ENCODE measurements around the gene ALDH9A1. TPM values are rescaled to one million over a fixed set of nuclear protein-coding genes. Genes with fewer than 3 reads are reported as not detected.
"Not testable (repeated sequence)": the region's sequence is repeated elsewhere in the genome, so short reads cannot be mapped to it uniquely, and the experiment has no call there.

The ALDH9A1 gene
- total and polyA plus RNA-seq, 2 of the 4 experiments (the other 2 are of a cell fraction) = 43.5 to 43.7 TPM

DNA sequence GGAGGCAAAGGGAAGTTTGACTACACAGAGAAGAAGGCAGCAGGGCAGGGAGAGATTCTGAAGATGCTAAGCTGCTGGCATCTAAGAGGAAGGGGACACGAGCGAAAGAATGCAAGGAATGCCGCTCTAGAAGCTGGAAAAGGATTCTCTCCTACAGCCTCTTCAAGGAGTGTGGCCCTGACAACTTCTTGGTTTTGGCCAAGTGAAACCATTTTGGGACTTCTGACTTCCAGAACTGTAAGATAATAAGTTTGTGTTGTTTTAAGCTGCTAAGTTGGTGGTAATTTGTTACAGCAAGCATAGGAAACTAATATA, 38.8 kb downstream of the ALDH9A1 start:
- Histone ChIP-seq H4K20me1 (ENCODE audit: insufficient read depth, low read length) (no peaks in the 10 kb centered on the region), H2AK9ac (replicated peaks; ENCODE audit: low read depth, low read length, poor library complexity) (no peak overlapping the region), H3K56ac (ENCODE audit: extremely low read depth, insufficient read depth, low read length) (no peak overlapping the region), H3K79me1 (ENCODE audit: low read depth in 1 of 2, low read length in 2 of 2) (peaks cover 0 to 4% of the 10 kb centered on the region in 2 experiments; a peak in 1 of 4 replicates), H2AFZ (replicated peaks; ENCODE audit: low read length, poor library complexity) (no peak overlapping the region), H3K14ac (replicated peaks; ENCODE audit: low read depth, low read length) (no peak overlapping the region), H2AK5ac (ENCODE audit: low read depth, low read length) (no peak overlapping the region), H3K9ac (ENCODE audit: low read depth, low read length) (no peak overlapping the region), H3K9me1 (ENCODE audit: insufficient read depth, low read length) (peaks cover 2% of the 10 kb centered on the region), H3K9me3 (ENCODE audit: control insufficient read depth, insufficient read depth, low read length) (no peaks in the 10 kb centered on the region), H3K27ac (ENCODE audit: insufficient read depth, low read length) (no peak overlapping the region), H3K4me3 (ENCODE audit: insufficient read depth, low read depth, low read length) (no peak overlapping the region), H2BK120ac (ENCODE audit: low read depth, low read length) (no peak overlapping the region), H2BK20ac (ENCODE audit: low read depth, low read length) (no peak overlapping the region), H3K27me3 (ENCODE audit: control insufficient read depth, insufficient read depth, low read length) (no peaks in the 10 kb centered on the region), H2BK15ac (ENCODE audit: low read depth, low read length) (no peak overlapping the region), H4K5ac (ENCODE audit: low read depth, low read length) (no peak overlapping the region), H3K4me2 (ENCODE audit: low read depth, low read length) (no peak overlapping the region), H4K8ac (ENCODE audit: low read depth in 2 of 2, low read length in 2 of 2) (no peak overlapping the region), H3K23ac (ENCODE audit: low read depth, low read length) (no peak overlapping the region), H3K36me3 (ENCODE audit: control insufficient read depth, insufficient read depth, low read length) (peaks cover 38% of the 10 kb centered on the region), H3K4me1 (ENCODE audit: control insufficient read depth, insufficient read depth, low read length) (no peaks in the 10 kb centered on the region), H2BK5ac (ENCODE audit: low read depth, low read length, poor library complexity, severe bottlenecking) (no peak overlapping the region), H4K91ac (ENCODE audit: insufficient read depth, low read depth, low read length) (no peak overlapping the region), H3K18ac (ENCODE audit: low read depth, low read length) (no peak overlapping the region), H3K4ac (ENCODE audit: low read depth, low read length) (no peak overlapping the region)
- dilution Hi-C loops (cut with HindIII; ENCODE audit: low sequenced_read_pairs, unreplicated experiment) (no loop called here), intact Hi-C loops (cut with micrococcal nuclease) (no loop called here), in situ Hi-C loops (cut with MboI; ENCODE audit: low sequenced_read_pairs) (no loop called here)
- WGBS, 2 experiments (ENCODE audit: extremely low coverage in 2 of 2, insufficient read length in 1 of 2) = no CpG with 5 or more reads among the region's 3 CpGs
- ChIA-PET POLR2A (ENCODE audit: unreplicated experiment) (no interaction called here), CTCF (no interaction called here)
- no peak for DNase-seq
- peak; percentile 38 for ATAC-seq (ENCODE audit: low read depth)
- BruUV-seq (replicated peaks) = no TSS peak
- TF ChIP-seq MAFK (IDR thresholded peaks at IDR 0.05; ENCODE audit: low read depth, low read length) (no peak), CEBPB (IDR thresholded peaks at IDR 0.05; ENCODE audit: low read depth, low read length) (no peak), RFX5 (IDR thresholded peaks at IDR 0.05; ENCODE audit: low read depth, low read length) (no peak), BHLHE40 (IDR thresholded peaks at IDR 0.05; ENCODE audit: low read depth, low read length) (no peak)
- TF ChIP-seq, protein P1, sequence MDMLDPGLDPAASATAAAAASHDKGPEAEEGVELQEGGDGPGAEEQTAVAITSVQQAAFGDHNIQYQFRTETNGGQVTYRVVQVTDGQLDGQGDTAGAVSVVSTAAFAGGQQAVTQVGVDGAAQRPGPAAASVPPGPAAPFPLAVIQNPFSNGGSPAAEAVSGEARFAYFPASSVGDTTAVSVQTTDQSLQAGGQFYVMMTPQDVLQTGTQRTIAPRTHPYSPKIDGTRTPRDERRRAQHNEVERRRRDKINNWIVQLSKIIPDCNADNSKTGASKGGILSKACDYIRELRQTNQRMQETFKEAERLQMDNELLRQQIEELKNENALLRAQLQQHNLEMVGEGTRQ (IDR thresholded peaks at IDR 0.05; ENCODE audit: low read depth, low read length) = no peak

DNA sequence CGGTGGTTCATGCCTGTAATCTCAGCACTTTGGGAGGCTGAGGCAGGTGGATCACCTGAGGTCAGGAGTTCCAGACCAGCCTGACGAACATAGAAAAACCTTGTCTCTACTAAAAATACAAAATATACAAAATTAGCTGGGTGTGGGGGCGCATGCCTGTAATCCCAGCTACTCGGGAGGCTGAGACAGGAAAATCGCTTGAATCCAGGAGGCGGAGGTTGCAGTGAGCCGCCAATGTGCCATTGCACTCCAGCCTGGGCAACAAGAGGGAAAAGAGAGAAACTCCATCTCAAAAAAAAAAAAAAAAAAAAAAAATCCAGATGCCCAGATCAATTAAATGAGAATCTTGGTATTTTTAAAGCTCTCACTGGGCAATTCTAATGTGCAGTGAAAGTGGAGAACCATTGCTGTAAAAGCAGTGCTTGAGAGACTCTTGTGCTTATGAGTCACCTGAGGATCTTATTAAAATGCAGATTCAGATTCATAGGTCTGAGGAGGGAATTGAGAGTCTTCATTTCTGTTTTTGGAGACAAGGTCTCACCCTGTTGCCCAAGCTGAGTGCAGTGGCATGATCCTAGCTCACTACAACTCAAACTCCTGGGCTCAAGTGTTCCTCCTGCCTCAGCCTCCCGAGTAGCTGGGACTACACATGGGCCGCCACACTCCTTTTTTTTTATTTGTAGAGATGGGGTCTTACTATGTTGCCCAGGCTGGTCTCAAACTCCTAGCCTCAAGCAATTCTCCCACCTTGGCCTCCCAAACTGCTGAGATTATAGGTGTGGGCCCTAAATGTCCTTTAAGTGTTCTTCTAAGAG, 39.4 kb downstream of the ALDH9A1 start:
- H3K18ac ChIP-seq (ENCODE audit: low read depth, low read length); ATAC-seq (ENCODE audit: low read depth); H3K23ac ChIP-seq (ENCODE audit: low read depth, low read length); H2BK15ac ChIP-seq (ENCODE audit: low read depth, low read length); H2BK5ac ChIP-seq (ENCODE audit: low read depth, low read length, poor library complexity, severe bottlenecking); H3K9ac ChIP-seq (ENCODE audit: low read depth, low read length); H3K14ac ChIP-seq (replicated peaks; ENCODE audit: low read depth, low read length); H4K5ac ChIP-seq (ENCODE audit: low read depth, low read length); H4K8ac ChIP-seq (ENCODE audit: low read depth in 2 of 2, low read length in 2 of 2); H3K9me1 ChIP-seq (ENCODE audit: insufficient read depth, low read length); in situ Hi-C loops (cut with MboI; ENCODE audit: low sequenced_read_pairs); POLR2A ChIA-PET (ENCODE audit: unreplicated experiment); H3K9me3 ChIP-seq (ENCODE audit: control insufficient read depth, insufficient read depth, low read length); H3K4me2 ChIP-seq (ENCODE audit: low read depth, low read length); H3K79me1 ChIP-seq (ENCODE audit: low read depth in 1 of 2, low read length in 2 of 2); H3K4me1 ChIP-seq (ENCODE audit: control insufficient read depth, insufficient read depth, low read length); H2AFZ ChIP-seq (replicated peaks; ENCODE audit: low read length, poor library complexity); H4K91ac ChIP-seq (ENCODE audit: insufficient read depth, low read depth, low read length); H3K27ac ChIP-seq (ENCODE audit: insufficient read depth, low read length); H3K4me3 ChIP-seq (ENCODE audit: insufficient read depth, low read depth, low read length); H2AK9ac ChIP-seq (replicated peaks; ENCODE audit: low read depth, low read length, poor library complexity); DNase-seq; H3K4ac ChIP-seq (ENCODE audit: low read depth, low read length); H2BK20ac ChIP-seq (ENCODE audit: low read depth, low read length); H2BK120ac ChIP-seq (ENCODE audit: low read depth, low read length); H3K27me3 ChIP-seq (ENCODE audit: control insufficient read depth, insufficient read depth, low read length); BruUV-seq (replicated peaks); intact Hi-C loops (cut with micrococcal nuclease); H4K20me1 ChIP-seq (ENCODE audit: insufficient read depth, low read length); H3K56ac ChIP-seq (ENCODE audit: extremely low read depth, insufficient read depth, low read length); dilution Hi-C loops (cut with HindIII; ENCODE audit: low sequenced_read_pairs, unreplicated experiment); CTCF ChIA-PET; H2AK5ac ChIP-seq (ENCODE audit: low read depth, low read length): not testable (repeated sequence)
- peaks cover 40% of the 10 kb centered on the region for H3K36me3 ChIP-seq (ENCODE audit: control insufficient read depth, insufficient read depth, low read length)
- WGBS, 2 experiments (ENCODE audit: extremely low coverage in 2 of 2, insufficient read length in 1 of 2) = no CpG with 5 or more reads among the region's 9 CpGs
